ENCODE results near the gene MRO.

DNA sequence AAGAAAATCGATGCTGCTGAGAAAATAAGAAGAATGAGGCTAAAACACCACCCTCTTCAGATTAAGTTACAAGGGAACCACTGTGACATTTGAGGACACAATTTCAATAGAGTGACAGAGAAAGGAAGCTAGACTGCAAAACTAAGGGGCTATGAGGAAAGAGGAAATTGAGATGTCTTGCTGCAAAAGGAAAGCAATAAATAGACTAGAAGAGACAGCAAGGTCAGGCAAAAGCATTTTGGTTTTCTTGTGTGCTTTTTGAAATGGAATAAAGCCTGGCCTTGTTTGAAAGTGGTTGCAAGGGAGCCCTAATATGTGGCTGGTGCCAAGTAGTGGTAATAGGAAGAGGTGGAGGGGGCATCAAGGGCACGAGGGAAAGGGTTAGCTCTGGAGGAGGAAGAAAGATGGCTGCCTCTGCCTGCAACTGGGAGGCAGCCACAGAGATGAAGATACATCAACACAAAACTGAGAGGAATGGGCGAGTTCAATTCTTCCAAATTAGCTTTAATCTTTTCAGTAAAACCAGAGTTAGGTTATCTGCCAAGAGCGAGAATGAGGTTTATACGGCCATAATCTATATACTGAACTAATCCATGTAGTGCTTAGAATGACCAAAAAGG lies 1.2 kb upstream of the MRO start:
- no peak for TF ChIP-seq ZFP30 (CRISPR knock-in tag; IDR thresholded peaks at IDR 0.05)
- no peak for TF ChIP-seq ZNF70 (CRISPR knock-in tag; IDR thresholded peaks at IDR 0.05)
- no peak for TF ChIP-seq TCF4 (CRISPR knock-in tag; IDR thresholded peaks at IDR 0.05; ENCODE audit: borderline replicate concordance)
- no peak for TF ChIP-seq ARNTL (CRISPR knock-in tag; IDR thresholded peaks at IDR 0.05; ENCODE audit: borderline replicate concordance, low read depth)
